ENCODE measurements around the gene TTLL11.

GRCh38 chr9:122133984-122134535 lies 41.0 kb upstream of the TTLL11 start:
- TF ChIP-seq POLR2A (IDR thresholded peaks at IDR 0.05) (no peak), POLR2AphosphoS5 (IDR thresholded peaks at IDR 0.05) (no peak), CTCF (IDR thresholded peaks at IDR 0.05) (no peak)

All from prostate gland (tissue), 2 donors.